Measurements from ENCODE around the gene SNCG.

GRCh38 chr10:86945361-86946212 is 12.8 kb upstream of the SNCG start:
- no peak for TF ChIP-seq EGR1 (IDR thresholded peaks at IDR 0.05)
- TF ChIP-seq TCF12 (IDR thresholded peaks at IDR 0.05; ENCODE audit: low read depth), result no peak
- TF ChIP-seq MAX (IDR thresholded peaks at IDR 0.05), result no peak
- TF ChIP-seq EP300 (IDR thresholded peaks at IDR 0.05; ENCODE audit: borderline replicate concordance), result no peak
- TF ChIP-seq TEAD4 (IDR thresholded peaks at IDR 0.05), result no peak
- TF ChIP-seq, protein P1, sequence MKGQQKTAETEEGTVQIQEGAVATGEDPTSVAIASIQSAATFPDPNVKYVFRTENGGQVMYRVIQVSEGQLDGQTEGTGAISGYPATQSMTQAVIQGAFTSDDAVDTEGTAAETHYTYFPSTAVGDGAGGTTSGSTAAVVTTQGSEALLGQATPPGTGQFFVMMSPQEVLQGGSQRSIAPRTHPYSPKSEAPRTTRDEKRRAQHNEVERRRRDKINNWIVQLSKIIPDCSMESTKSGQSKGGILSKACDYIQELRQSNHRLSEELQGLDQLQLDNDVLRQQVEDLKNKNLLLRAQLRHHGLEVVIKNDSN (IDR thresholded peaks at IDR 0.05), result no peak
- TF ChIP-seq CREB1 (IDR thresholded peaks at IDR 0.05; ENCODE audit: low read depth), result no peak
- TF ChIP-seq RAD21 (IDR thresholded peaks at IDR 0.05; ENCODE audit: low read depth), result peak; percentile 55; the same call in 1 of the 2 replicates
- no peak for TF ChIP-seq REST (IDR thresholded peaks at IDR 0.05; ENCODE audit: low read depth)
- no peak for TF ChIP-seq FOXM1 (IDR thresholded peaks at IDR 0.05; ENCODE audit: borderline replicate concordance, low read depth)
- no peak for TF ChIP-seq NFIC (IDR thresholded peaks at IDR 0.05)
- no peak for TF ChIP-seq TAF1 (IDR thresholded peaks at IDR 0.05; ENCODE audit: low read depth)
- no peak for TF ChIP-seq YY1 (IDR thresholded peaks at IDR 0.05; ENCODE audit: low read depth)

Data from Ishikawa (cell line).